Measurements from ENCODE around the gene SCN3A. TPM values are rescaled to one million over a fixed set of nuclear protein-coding genes. Genes with fewer than 3 reads are reported as not detected.

Gene SCN3A
- total RNA-seq, result under 1 TPM; 0.06 to 0.16 TPM

- DNase-seq, result no peak
- H3K4me3 Mint-ChIP-seq, result no peak within 1 kb of the TSS
Measured at GRCh38 chr2:165203689-165204559, at the start of gene SCN3A. Gene SCN3A (minus strand): TSS chr2:165204050. CDS start chr2:165176394, 27,656 bp downstream.

GRCh38 chr2:165253178-165253577, 49.3 kb upstream of the SCN3A start:
- no peak overlapping the region for H3K4me3 Mint-ChIP-seq
- no peak for DNase-seq
- no peaks in the 10 kb centered on the region for H3K4me1 Mint-ChIP-seq
- H3K36me3 Mint-ChIP-seq, result no peaks in the 10 kb centered on the region
- H3K9me3 Mint-ChIP-seq, result peaks cover 2% of the 10 kb centered on the region
- H3K27ac Mint-ChIP-seq, result no peak overlapping the region
- peaks cover 28% of the 10 kb centered on the region for H3K27me3 Mint-ChIP-seq

More at GRCh38 chr2:165203689-165204559, at the start of gene SCN3A:
- Mint-ChIP-seq H3K27me3 (peaks cover 4% of the 10 kb centered on the region), H3K27ac (no peak within 1 kb of the TSS), H3K4me1 (peaks cover 2% of the 10 kb centered on the region), H3K36me3 (no peaks in the 10 kb centered on the region), H3K9me3 (no peaks in the 10 kb centered on the region)

- Mint-ChIP-seq H3K4me3 (no peak overlapping the region), H3K36me3 (no peaks in the 10 kb centered on the region), H3K9me3 (no peaks in the 10 kb centered on the region), H3K27me3 (peaks cover 24% of the 10 kb centered on the region), H3K27ac (no peak overlapping the region), H3K4me1 (no peaks in the 10 kb centered on the region)
- no peak for DNase-seq
Measured at GRCh38 chr2:165251366-165251765, 47.5 kb upstream of the SCN3A start.

- H3K4me1 Mint-ChIP-seq, result no peaks in the 10 kb centered on the region
Measured at GRCh38 chr2:165248238-165248637, 44.4 kb upstream of the SCN3A start.

GRCh38 chr2:165245081-165245793, 41.4 kb upstream of the SCN3A start:
- Mint-ChIP-seq H3K27ac (no peak overlapping the region), H3K4me3 (no peak overlapping the region), H3K27me3 (no peaks in the 10 kb centered on the region), H3K9me3 (no peaks in the 10 kb centered on the region), H3K36me3 (no peaks in the 10 kb centered on the region), H3K4me1 (no peaks in the 10 kb centered on the region)
- no peak for DNase-seq

More at GRCh38 chr2:165248238-165248637, 44.4 kb upstream of the SCN3A start:
- peaks cover 20% of the 10 kb centered on the region for H3K27me3 Mint-ChIP-seq
- no peaks in the 10 kb centered on the region for H3K36me3 Mint-ChIP-seq
- H3K9me3 Mint-ChIP-seq, result no peaks in the 10 kb centered on the region
- no peak overlapping the region for H3K27ac Mint-ChIP-seq
- DNase-seq, result no peak
- no peak overlapping the region for H3K4me3 Mint-ChIP-seq

- no peak overlapping the region for H3K4me3 Mint-ChIP-seq
- H3K36me3 Mint-ChIP-seq, result no peaks in the 10 kb centered on the region
- no peak overlapping the region for H3K27ac Mint-ChIP-seq
- no peak for DNase-seq
- no peaks in the 10 kb centered on the region for H3K9me3 Mint-ChIP-seq
- H3K4me1 Mint-ChIP-seq, result no peaks in the 10 kb centered on the region
- no peaks in the 10 kb centered on the region for H3K27me3 Mint-ChIP-seq
Measured at GRCh38 chr2:165240916-165241315, 37.1 kb upstream of the SCN3A start.

GRCh38 chr2:165239856-165240515, 36.1 kb upstream of the SCN3A start:
- no peak for DNase-seq
- Mint-ChIP-seq H3K4me1 (no peaks in the 10 kb centered on the region), H3K9me3 (no peaks in the 10 kb centered on the region), H3K27ac (no peak overlapping the region), H3K36me3 (no peaks in the 10 kb centered on the region), H3K27me3 (no peaks in the 10 kb centered on the region), H3K4me3 (no peak overlapping the region)

GRCh38 chr2:165239230-165239629, 35.4 kb upstream of the SCN3A start, which contains the start of gene SCN2A:
Gene SCN2A (plus strand): TSS chr2:165239414. CDS start chr2:165295824, 56,410 bp downstream.
- DNase-seq, result no peak
- Mint-ChIP-seq H3K4me1 (no peaks in the 10 kb centered on the region), H3K9me3 (no peaks in the 10 kb centered on the region), H3K27ac (no peak within 1 kb of the TSS), H3K4me3 (no peak within 1 kb of the TSS), H3K36me3 (no peaks in the 10 kb centered on the region), H3K27me3 (no peaks in the 10 kb centered on the region)

- H3K9me3 Mint-ChIP-seq, result no peaks in the 10 kb centered on the region
- H3K4me3 Mint-ChIP-seq, result no peak overlapping the region
- no peak for DNase-seq
- H3K27me3 Mint-ChIP-seq, result no peaks in the 10 kb centered on the region
- no peaks in the 10 kb centered on the region for H3K4me1 Mint-ChIP-seq
- no peaks in the 10 kb centered on the region for H3K36me3 Mint-ChIP-seq
- no peak overlapping the region for H3K27ac Mint-ChIP-seq
Measured at GRCh38 chr2:165238295-165238694, 34.4 kb upstream of the SCN3A start.

GRCh38 chr2:165237056-165237455, 33.2 kb upstream of the SCN3A start:
- H3K27me3 Mint-ChIP-seq, result no peaks in the 10 kb centered on the region
- DNase-seq, result no peak
- no peak overlapping the region for H3K4me3 Mint-ChIP-seq
- no peak overlapping the region for H3K27ac Mint-ChIP-seq
- H3K4me1 Mint-ChIP-seq, result no peaks in the 10 kb centered on the region
- H3K36me3 Mint-ChIP-seq, result no peaks in the 10 kb centered on the region
- no peaks in the 10 kb centered on the region for H3K9me3 Mint-ChIP-seq

GRCh38 chr2:165227571-165227970, 23.7 kb upstream of the SCN3A start:
- Mint-ChIP-seq H3K27me3 (peaks cover 3% of the 10 kb centered on the region), H3K27ac (no peak overlapping the region), H3K36me3 (no peaks in the 10 kb centered on the region), H3K4me3 (no peak overlapping the region), H3K4me1 (no peaks in the 10 kb centered on the region), H3K9me3 (no peaks in the 10 kb centered on the region)
- DNase-seq, result no peak

- DNase-seq, result no peak
- H3K27me3 Mint-ChIP-seq, result peaks cover 3% of the 10 kb centered on the region
- no peaks in the 10 kb centered on the region for H3K36me3 Mint-ChIP-seq
- no peaks in the 10 kb centered on the region for H3K4me1 Mint-ChIP-seq
- no peak overlapping the region for H3K27ac Mint-ChIP-seq
- H3K9me3 Mint-ChIP-seq, result no peaks in the 10 kb centered on the region
- no peak overlapping the region for H3K4me3 Mint-ChIP-seq
Measured at GRCh38 chr2:165224941-165225340, 21.1 kb upstream of the SCN3A start.

- Mint-ChIP-seq H3K4me3 (no peak overlapping the region), H3K27ac (no peak overlapping the region), H3K9me3 (no peaks in the 10 kb centered on the region), H3K4me1 (no peaks in the 10 kb centered on the region), H3K27me3 (peaks cover 3% of the 10 kb centered on the region), H3K36me3 (no peaks in the 10 kb centered on the region)
- no peak for DNase-seq
Measured at GRCh38 chr2:165219481-165219880, 15.6 kb upstream of the SCN3A start.

- no peak overlapping the region for H3K27ac Mint-ChIP-seq
- H3K9me3 Mint-ChIP-seq, result no peaks in the 10 kb centered on the region
- no peaks in the 10 kb centered on the region for H3K4me1 Mint-ChIP-seq
- H3K27me3 Mint-ChIP-seq, result no peaks in the 10 kb centered on the region
- no peak for DNase-seq
- H3K4me3 Mint-ChIP-seq, result no peak overlapping the region
- H3K36me3 Mint-ChIP-seq, result no peaks in the 10 kb centered on the region
Measured at GRCh38 chr2:165214093-165214492, 10.2 kb upstream of the SCN3A start.

- peaks cover 4% of the 10 kb centered on the region for H3K27me3 Mint-ChIP-seq
- peaks cover 2% of the 10 kb centered on the region for H3K4me1 Mint-ChIP-seq
- no peak for DNase-seq
- H3K9me3 Mint-ChIP-seq, result no peaks in the 10 kb centered on the region
- H3K36me3 Mint-ChIP-seq, result no peaks in the 10 kb centered on the region
- H3K4me3 Mint-ChIP-seq, result no peak overlapping the region
- H3K27ac Mint-ChIP-seq, result no peak overlapping the region
Measured at GRCh38 chr2:165208094-165208493, 4.2 kb upstream of the SCN3A start.

Data from activated naive CD8-positive, alpha-beta T cell treated with anti-CD3 and anti-CD28 coated beads for 36 hours (primary cell).